GM23338 (cell line): Measurements from ENCODE around the gene TGFB1. TPM values are rescaled to one million over a fixed set of nuclear protein-coding genes. Genes with fewer than 3 reads are reported as not detected.

ENCODE experiments used
- ATAC-seq: fragments of 200-7000 bp; cut with Tn5 transposase; 3 replicates; pipeline ENCODE4 v1.9.1; 2020
- DNase-seq: peaks from one replicate; pipeline ENCODE4 v3.0.0-alpha.2; 2015; ENCODE audit warnings: low spot score
- H2AFZ ChIP-seq: fragments of 200-600 bp; sonication (generic); 2 replicates; pipeline ENCODE4 v1.8.0; 2016; ENCODE audit warnings: antibody characterized with exemption, mild to moderate bottlenecking, moderate library complexity
- H3F3A ChIP-seq: fragments of 200-600 bp; sonication (generic); replicated peaks from 2 replicates; pipeline ENCODE4 v1.8.0; 2017; ENCODE audit warnings: antibody characterized with exemption, mixed run types, low read depth
- H3K27ac ChIP-seq: fragments of 200-600 bp; sonication (generic); 2 replicates; pipeline ENCODE4 v1.6.1; 2016; ENCODE audit warnings: low read depth
- H3K27me3 ChIP-seq: fragments of 200-600 bp; sonication (generic); 2 replicates; pipeline ENCODE4 v1.8.0; 2016; ENCODE audit warnings: mild to moderate bottlenecking, mixed run types, moderate library complexity; ENCODE audit not compliant: insufficient read depth
- H3K36me3 ChIP-seq: fragments of 200-600 bp; sonication (generic); 2 replicates; pipeline ENCODE4 v1.8.0; 2016; ENCODE audit warnings: mild to moderate bottlenecking; ENCODE audit not compliant: insufficient read depth
- H3K4me1 ChIP-seq: fragments of 200-600 bp; sonication (generic); 2 replicates; pipeline ENCODE4 v1.8.0; 2016; ENCODE audit warnings: mild to moderate bottlenecking, moderate library complexity; ENCODE audit not compliant: insufficient read depth
- H3K4me2 ChIP-seq: fragments of 200-600 bp; sonication (generic); 2 replicates; pipeline ENCODE4 v1.7.1; 2017; ENCODE audit warnings: mixed run types
- H3K4me3 ChIP-seq: fragments of 200-600 bp; sonication (generic); 2 replicates; pipeline ENCODE4 v1.6.1; 2016; ENCODE audit warnings: mixed run types
- H3K79me2 ChIP-seq: fragments of 200-600 bp; sonication (generic); replicated peaks from 2 replicates; pipeline ENCODE4 v1.8.0; 2017; ENCODE audit warnings: mild to moderate bottlenecking; ENCODE audit not compliant: insufficient read depth
- H3K9me2 ChIP-seq: fragments of 200-600 bp; sonication (generic); 2 replicates; pipeline ENCODE4 v1.8.0; 2017; ENCODE audit not compliant: insufficient read depth
- H4K20me1 ChIP-seq: fragments of 200-600 bp; sonication (generic); replicated peaks from 2 replicates; pipeline ENCODE4 v1.8.0; 2017; ENCODE audit warnings: mild to moderate bottlenecking; ENCODE audit not compliant: insufficient read depth
- H3K27ac Mint-ChIP-seq: 2 replicates; pipeline ENCODE4 v1.8.0; 2020; ENCODE audit warnings: inconsistent platforms, mild to moderate bottlenecking, moderate library complexity, mixed read lengths
- H3K27me3 Mint-ChIP-seq: 3 replicates; pipeline ENCODE4 v1.8.0; 2022; ENCODE audit warnings: low read depth, mild to moderate bottlenecking, moderate library complexity, mixed read lengths, inconsistent platforms; ENCODE audit not compliant: insufficient read depth, poor library complexity
- H3K36me3 Mint-ChIP-seq: 3 replicates; pipeline ENCODE4 v1.8.0; 2021; ENCODE audit warnings: low read depth, mild to moderate bottlenecking, inconsistent platforms, moderate library complexity, mixed read lengths
- H3K4me1 Mint-ChIP-seq: 3 replicates; pipeline ENCODE4 v1.8.0; 2020; ENCODE audit warnings: mild to moderate bottlenecking, inconsistent platforms, mixed read lengths
- H3K4me3 Mint-ChIP-seq: 3 replicates; pipeline ENCODE4 v1.8.0; 2021; ENCODE audit warnings: moderate library complexity, mild to moderate bottlenecking, inconsistent platforms, mixed read lengths
- H3K9me3 Mint-ChIP-seq: 3 replicates; pipeline ENCODE4 v1.8.0; 2020; ENCODE audit warnings: moderate library complexity, mild to moderate bottlenecking, inconsistent platforms, mixed read lengths
- CREB1 ChIP-seq: fragments of 250-450 bp; sonication (Bioruptor Pico); IDR thresholded peaks from 2 replicates; pipeline ENCODE4 v1.5.0; 2020; ENCODE audit warnings: low read depth, mild to moderate bottlenecking, moderate library complexity
- EZH2 ChIP-seq: fragments of 200-600 bp; sonication (generic); IDR thresholded peaks from one replicate; pipeline ENCODE4 v1.8.0; 2017; ENCODE audit warnings: antibody characterized with exemption, mild to moderate bottlenecking, low read depth; ENCODE audit not compliant: unreplicated experiment
- JUNB ChIP-seq: IDR thresholded peaks from one replicate; pipeline ENCODE4 v1.6.1; 2016; ENCODE audit warnings: antibody characterized with exemption; ENCODE audit not compliant: unreplicated experiment
- NANOG ChIP-seq: IDR thresholded peaks from 2 replicates; pipeline ENCODE4 v1.6.1; 2016; ENCODE audit warnings: antibody characterized with exemption, borderline replicate concordance
- POLR2AphosphoS5 ChIP-seq: IDR thresholded peaks from 2 replicates; pipeline ENCODE4 v1.6.1; 2016; ENCODE audit warnings: antibody characterized with exemption, low read depth
- STAT1 ChIP-seq: IDR thresholded peaks from one replicate; pipeline ENCODE4 v1.6.1; 2016; ENCODE audit warnings: antibody characterized with exemption; ENCODE audit not compliant: unreplicated experiment
- ZNF114 ChIP-seq: fragments of 250-450 bp; sonication (Bioruptor Pico); IDR thresholded peaks from 2 replicates; pipeline ENCODE4 v1.5.0; 2020; ENCODE audit warnings: mild to moderate bottlenecking, moderate library complexity
- ZNF331 ChIP-seq: fragments of 250-450 bp; sonication (Bioruptor Pico); IDR thresholded peaks from 2 replicates; pipeline ENCODE4 v1.5.0; 2020; ENCODE audit warnings: low read depth, mild to moderate bottlenecking, moderate library complexity
- polyA plus RNA-seq: library from polyadenylated mRNA; unstranded; fragments of >200 nt; fragmentation: Nextera tagmentation; extraction: Ambion mirVana; gene quantifications from 2 replicates; pipeline ENCODE4 v1.2.1, GENCODE V29; 2016
- total RNA-seq: library from RNA; depleted of rRNA; stranded (reverse); fragments of >200 nt; shearing (Covaris generic); gene quantifications from 2 replicates; pipeline ENCODE4 v1.2.3, GENCODE V29; 2014
- TF ChIP-seq, protein P1 (sequence below): IDR thresholded peaks from 2 replicates; pipeline ENCODE4 v1.6.1; 2016; ENCODE audit warnings: antibody characterized with exemption
- TF ChIP-seq, protein P2 (sequence below): fragments of 250-450 bp; sonication (Bioruptor Pico); IDR thresholded peaks from 2 replicates; pipeline ENCODE4 v1.5.0; 2020; ENCODE audit warnings: mild to moderate bottlenecking, moderate library complexity
- TF ChIP-seq, protein P3 (sequence below): IDR thresholded peaks from one replicate; pipeline ENCODE4 v1.6.1; 2018; ENCODE audit warnings: antibody characterized with exemption; ENCODE audit not compliant: unreplicated experiment
- TF ChIP-seq, protein P4 (sequence below), 2 experiments: fragments of 200-600 bp in 1 of 2; sonication (generic) in 1 of 2; conservative IDR thresholded peaks; 2 replicates each; pipeline versions ENCODE4 v1.5.1 to v1.6.1; 2016 to 2017; ENCODE audit warnings: antibody characterized with exemption in 2 of 2, low read depth in 2 of 2, mild to moderate bottlenecking in 2 of 2, moderate library complexity in 1 of 2

Gene TGFB1
- total and polyA plus RNA-seq, 2 experiments from 2014 or later: 0.99 to 7.9 TPM

DNA sequence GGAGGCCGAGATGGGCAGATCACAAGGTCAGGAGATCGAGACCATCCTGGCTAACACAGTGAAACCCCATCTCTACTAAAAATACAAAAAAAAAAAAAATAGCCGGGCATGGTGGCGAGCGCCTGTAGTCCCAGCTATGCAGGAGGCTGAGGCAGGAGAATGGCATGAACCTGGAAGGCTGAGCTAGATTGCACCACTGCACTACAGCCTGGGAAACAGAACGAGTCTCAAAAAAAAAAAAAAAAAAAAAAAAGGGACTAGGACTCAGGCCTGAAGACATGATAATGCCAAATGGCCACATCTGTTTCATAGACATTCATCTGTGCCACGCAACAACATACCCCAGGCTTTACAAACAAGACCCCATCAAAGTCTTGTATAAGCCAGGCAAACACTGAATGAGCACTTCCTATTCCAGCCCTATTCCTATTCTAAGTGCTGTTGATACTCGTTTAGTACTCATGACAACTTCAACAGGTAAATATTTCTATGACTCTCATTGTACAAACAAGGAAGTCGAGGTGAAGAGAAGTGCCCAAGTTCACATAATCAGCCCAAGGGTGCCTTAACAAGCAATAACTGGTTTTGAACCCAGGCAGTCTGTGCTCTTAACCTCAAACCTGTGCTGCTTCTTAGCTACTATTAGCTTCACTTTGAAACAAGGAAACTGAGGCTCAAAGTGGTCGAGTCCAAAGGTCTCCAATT is 8.6 kb upstream of the TGFB1 start:
- TF ChIP-seq STAT1 (no peak), POLR2AphosphoS5 (no peak), EZH2 (no peak), NANOG (no peak), ZNF114 (CRISPR knock-in tag) (no peak), JUNB (no peak), ZNF331 (CRISPR knock-in tag) (no peak), CREB1 (CRISPR knock-in tag) (no peak)
- TF ChIP-seq, protein P1, sequence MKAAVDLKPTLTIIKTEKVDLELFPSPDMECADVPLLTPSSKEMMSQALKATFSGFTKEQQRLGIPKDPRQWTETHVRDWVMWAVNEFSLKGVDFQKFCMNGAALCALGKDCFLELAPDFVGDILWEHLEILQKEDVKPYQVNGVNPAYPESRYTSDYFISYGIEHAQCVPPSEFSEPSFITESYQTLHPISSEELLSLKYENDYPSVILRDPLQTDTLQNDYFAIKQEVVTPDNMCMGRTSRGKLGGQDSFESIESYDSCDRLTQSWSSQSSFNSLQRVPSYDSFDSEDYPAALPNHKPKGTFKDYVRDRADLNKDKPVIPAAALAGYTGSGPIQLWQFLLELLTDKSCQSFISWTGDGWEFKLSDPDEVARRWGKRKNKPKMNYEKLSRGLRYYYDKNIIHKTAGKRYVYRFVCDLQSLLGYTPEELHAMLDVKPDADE: no peak
- TF ChIP-seq, protein P2, sequence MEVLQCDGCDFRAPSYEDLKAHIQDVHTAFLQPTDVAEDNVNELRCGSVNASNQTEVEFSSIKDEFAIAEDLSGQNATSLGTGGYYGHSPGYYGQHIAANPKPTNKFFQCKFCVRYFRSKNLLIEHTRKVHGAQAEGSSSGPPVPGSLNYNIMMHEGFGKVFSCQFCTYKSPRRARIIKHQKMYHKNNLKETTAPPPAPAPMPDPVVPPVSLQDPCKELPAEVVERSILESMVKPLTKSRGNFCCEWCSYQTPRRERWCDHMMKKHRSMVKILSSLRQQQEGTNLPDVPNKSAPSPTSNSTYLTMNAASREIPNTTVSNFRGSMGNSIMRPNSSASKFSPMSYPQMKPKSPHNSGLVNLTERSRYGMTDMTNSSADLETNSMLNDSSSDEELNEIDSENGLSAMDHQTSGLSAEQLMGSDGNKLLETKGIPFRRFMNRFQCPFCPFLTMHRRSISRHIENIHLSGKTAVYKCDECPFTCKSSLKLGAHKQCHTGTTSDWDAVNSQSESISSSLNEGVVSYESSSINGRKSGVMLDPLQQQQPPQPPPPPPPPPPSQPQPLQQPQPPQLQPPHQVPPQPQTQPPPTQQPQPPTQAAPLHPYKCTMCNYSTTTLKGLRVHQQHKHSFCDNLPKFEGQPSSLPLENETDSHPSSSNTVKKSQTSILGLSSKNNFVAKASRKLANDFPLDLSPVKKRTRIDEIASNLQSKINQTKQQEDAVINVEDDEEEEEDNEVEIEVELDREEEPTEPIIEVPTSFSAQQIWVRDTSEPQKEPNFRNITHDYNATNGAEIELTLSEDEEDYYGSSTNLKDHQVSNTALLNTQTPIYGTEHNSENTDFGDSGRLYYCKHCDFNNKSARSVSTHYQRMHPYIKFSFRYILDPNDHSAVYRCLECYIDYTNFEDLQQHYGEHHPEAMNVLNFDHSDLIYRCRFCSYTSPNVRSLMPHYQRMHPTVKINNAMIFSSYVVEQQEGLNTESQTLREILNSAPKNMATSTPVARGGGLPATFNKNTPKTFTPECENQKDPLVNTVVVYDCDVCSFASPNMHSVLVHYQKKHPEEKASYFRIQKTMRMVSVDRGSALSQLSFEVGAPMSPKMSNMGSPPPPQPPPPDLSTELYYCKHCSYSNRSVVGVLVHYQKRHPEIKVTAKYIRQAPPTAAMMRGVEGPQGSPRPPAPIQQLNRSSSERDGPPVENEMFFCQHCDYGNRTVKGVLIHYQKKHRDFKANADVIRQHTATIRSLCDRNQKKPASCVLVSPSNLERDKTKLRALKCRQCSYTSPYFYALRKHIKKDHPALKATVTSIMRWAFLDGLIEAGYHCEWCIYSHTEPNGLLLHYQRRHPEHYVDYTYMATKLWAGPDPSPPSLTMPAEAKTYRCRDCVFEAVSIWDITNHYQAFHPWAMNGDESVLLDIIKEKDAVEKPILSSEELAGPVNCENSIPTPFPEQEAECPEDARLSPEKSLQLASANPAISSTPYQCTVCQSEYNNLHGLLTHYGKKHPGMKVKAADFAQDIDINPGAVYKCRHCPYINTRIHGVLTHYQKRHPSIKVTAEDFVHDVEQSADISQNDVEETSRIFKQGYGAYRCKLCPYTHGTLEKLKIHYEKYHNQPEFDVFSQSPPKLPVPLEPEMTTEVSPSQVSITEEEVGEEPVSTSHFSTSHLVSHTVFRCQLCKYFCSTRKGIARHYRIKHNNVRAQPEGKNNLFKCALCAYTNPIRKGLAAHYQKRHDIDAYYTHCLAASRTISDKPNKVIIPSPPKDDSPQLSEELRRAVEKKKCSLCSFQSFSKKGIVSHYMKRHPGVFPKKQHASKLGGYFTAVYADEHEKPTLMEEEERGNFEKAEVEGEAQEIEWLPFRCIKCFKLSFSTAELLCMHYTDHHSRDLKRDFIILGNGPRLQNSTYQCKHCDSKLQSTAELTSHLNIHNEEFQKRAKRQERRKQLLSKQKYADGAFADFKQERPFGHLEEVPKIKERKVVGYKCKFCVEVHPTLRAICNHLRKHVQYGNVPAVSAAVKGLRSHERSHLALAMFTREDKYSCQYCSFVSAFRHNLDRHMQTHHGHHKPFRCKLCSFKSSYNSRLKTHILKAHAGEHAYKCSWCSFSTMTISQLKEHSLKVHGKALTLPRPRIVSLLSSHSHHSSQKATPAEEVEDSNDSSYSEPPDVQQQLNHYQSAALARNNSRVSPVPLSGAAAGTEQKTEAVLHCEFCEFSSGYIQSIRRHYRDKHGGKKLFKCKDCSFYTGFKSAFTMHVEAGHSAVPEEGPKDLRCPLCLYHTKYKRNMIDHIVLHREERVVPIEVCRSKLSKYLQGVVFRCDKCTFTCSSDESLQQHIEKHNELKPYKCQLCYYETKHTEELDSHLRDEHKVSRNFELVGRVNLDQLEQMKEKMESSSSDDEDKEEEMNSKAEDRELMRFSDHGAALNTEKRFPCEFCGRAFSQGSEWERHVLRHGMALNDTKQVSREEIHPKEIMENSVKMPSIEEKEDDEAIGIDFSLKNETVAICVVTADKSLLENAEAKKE (CRISPR knock-in tag): no peak
- TF ChIP-seq, protein P3, sequence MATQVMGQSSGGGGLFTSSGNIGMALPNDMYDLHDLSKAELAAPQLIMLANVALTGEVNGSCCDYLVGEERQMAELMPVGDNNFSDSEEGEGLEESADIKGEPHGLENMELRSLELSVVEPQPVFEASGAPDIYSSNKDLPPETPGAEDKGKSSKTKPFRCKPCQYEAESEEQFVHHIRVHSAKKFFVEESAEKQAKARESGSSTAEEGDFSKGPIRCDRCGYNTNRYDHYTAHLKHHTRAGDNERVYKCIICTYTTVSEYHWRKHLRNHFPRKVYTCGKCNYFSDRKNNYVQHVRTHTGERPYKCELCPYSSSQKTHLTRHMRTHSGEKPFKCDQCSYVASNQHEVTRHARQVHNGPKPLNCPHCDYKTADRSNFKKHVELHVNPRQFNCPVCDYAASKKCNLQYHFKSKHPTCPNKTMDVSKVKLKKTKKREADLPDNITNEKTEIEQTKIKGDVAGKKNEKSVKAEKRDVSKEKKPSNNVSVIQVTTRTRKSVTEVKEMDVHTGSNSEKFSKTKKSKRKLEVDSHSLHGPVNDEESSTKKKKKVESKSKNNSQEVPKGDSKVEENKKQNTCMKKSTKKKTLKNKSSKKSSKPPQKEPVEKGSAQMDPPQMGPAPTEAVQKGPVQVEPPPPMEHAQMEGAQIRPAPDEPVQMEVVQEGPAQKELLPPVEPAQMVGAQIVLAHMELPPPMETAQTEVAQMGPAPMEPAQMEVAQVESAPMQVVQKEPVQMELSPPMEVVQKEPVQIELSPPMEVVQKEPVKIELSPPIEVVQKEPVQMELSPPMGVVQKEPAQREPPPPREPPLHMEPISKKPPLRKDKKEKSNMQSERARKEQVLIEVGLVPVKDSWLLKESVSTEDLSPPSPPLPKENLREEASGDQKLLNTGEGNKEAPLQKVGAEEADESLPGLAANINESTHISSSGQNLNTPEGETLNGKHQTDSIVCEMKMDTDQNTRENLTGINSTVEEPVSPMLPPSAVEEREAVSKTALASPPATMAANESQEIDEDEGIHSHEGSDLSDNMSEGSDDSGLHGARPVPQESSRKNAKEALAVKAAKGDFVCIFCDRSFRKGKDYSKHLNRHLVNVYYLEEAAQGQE: no peak
- TF ChIP-seq, protein P4, sequence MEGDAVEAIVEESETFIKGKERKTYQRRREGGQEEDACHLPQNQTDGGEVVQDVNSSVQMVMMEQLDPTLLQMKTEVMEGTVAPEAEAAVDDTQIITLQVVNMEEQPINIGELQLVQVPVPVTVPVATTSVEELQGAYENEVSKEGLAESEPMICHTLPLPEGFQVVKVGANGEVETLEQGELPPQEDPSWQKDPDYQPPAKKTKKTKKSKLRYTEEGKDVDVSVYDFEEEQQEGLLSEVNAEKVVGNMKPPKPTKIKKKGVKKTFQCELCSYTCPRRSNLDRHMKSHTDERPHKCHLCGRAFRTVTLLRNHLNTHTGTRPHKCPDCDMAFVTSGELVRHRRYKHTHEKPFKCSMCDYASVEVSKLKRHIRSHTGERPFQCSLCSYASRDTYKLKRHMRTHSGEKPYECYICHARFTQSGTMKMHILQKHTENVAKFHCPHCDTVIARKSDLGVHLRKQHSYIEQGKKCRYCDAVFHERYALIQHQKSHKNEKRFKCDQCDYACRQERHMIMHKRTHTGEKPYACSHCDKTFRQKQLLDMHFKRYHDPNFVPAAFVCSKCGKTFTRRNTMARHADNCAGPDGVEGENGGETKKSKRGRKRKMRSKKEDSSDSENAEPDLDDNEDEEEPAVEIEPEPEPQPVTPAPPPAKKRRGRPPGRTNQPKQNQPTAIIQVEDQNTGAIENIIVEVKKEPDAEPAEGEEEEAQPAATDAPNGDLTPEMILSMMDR (conservative IDR thresholded peaks at IDR 0.05; ENCODE audit: low read depth in 2 of 2): no peak
- Histone ChIP-seq H3K79me2 (peaks cover 6% of the 10 kb centered on the region; the same call in 1 of the 2 replicates), H3K4me2 (no peak overlapping the region), H3K27ac (no peak overlapping the region), H3K4me1 (no peaks in the 10 kb centered on the region), H3K36me3 (no peaks in the 10 kb centered on the region), H3F3A (0 out of 2 replicates have a peak, but pooled peaks cover 4% of the 10 kb centered on the region), H3K27me3 (no peaks in the 10 kb centered on the region), H4K20me1 (no peaks in the 10 kb centered on the region), H3K9me2 (0 out of 2 replicates have a peak, but pooled peaks cover 4% of the 10 kb centered on the region), H3K4me3 (no peak overlapping the region), H2AFZ (no peak overlapping the region)
- no peak for DNase-seq
- Mint-ChIP-seq H3K36me3 (no peaks in the 10 kb centered on the region), H3K27ac (no peak overlapping the region), H3K27me3 (peaks cover 9% of the 10 kb centered on the region), H3K4me3 (no peak overlapping the region), H3K4me1 (peaks cover 3% of the 10 kb centered on the region; the same call in 2 of the 3 replicates), H3K9me3 (no peaks in the 10 kb centered on the region)
- no peak for ATAC-seq
